ENCODE results near the gene ATG9B.

DNA sequence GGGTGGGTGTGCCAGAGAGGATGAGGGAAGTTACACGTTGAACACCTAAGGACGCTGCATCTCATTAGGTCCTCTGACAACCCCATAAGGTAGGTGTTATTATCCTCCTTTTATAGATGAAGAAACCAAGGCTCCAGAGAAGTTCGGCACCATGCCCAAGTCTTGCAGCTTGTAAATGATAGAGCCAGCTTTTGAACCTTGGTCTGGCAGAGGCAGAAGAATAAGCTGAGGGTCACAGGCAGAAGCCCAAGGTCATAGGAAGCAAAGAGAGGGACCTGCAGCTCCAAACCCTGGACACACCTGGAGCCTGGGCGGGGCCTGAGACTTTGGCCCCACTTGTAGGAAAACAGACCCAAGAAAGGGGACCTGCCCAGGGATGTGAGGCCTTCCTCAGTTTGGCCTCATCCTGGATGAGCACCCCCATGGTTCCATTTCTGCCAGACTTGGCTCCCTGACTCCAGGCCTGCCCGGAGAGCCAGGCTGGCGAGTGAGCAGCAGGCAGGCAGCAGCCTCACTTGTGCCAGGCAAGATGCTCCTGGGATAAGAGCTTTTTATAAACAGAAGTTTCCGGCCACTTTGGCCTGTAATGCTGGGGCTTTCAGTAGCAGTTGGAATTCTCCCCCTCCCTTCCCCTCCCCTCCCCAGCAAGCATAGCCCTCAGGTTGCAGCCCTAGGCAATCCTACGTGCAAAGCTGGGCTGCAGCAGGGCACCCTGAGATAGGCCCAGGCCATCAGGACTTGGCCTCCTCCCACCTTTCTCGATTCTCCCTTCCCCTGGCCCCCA, 48.6 kb downstream of the ATG9B start:
- TF ChIP-seq ZFP30 (CRISPR knock-in tag; IDR thresholded peaks at IDR 0.05) (no peak), ZNF8 (CRISPR knock-in tag; IDR thresholded peaks at IDR 0.05) (no peak), ARNTL (CRISPR knock-in tag; IDR thresholded peaks at IDR 0.05; ENCODE audit: borderline replicate concordance, low read depth) (no peak), GLIS3 (CRISPR knock-in tag; IDR thresholded peaks at IDR 0.05) (no peak)
- TF ChIP-seq, protein P1, sequence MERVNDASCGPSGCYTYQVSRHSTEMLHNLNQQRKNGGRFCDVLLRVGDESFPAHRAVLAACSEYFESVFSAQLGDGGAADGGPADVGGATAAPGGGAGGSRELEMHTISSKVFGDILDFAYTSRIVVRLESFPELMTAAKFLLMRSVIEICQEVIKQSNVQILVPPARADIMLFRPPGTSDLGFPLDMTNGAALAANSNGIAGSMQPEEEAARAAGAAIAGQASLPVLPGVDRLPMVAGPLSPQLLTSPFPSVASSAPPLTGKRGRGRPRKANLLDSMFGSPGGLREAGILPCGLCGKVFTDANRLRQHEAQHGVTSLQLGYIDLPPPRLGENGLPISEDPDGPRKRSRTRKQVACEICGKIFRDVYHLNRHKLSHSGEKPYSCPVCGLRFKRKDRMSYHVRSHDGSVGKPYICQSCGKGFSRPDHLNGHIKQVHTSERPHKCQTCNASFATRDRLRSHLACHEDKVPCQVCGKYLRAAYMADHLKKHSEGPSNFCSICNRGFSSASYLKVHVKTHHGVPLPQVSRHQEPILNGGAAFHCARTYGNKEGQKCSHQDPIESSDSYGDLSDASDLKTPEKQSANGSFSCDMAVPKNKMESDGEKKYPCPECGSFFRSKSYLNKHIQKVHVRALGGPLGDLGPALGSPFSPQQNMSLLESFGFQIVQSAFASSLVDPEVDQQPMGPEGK (CRISPR knock-in tag; IDR thresholded peaks at IDR 0.05; ENCODE audit: borderline replicate concordance): no peak

Data from SK-N-SH treated with all-trans-retinoic acid at 6 μM for 48 hours (cell line).